Dendritic cell treated with granulocyte-macrophage colony-stimulating factor and Interleukin-4, amounts not matched to agents 40 ng/mL and 50 ng/mL, for 4 days (primary cell): ENCODE measurements around the gene MYO15A.

Experiments
- H3K27ac Mint-ChIP-seq: one replicate; pipeline ENCODE4 v1.8.0; 2022; ENCODE audit warnings: mild to moderate bottlenecking, mixed read lengths
- H3K27me3 Mint-ChIP-seq: one replicate; pipeline ENCODE4 v1.8.0; 2022; ENCODE audit warnings: mild to moderate bottlenecking, mixed read lengths
- H3K36me3 Mint-ChIP-seq: one replicate; pipeline ENCODE4 v1.8.0; 2022; ENCODE audit warnings: low read depth, mixed read lengths
- H3K4me1 Mint-ChIP-seq: one replicate; pipeline ENCODE4 v1.8.0; 2022; ENCODE audit warnings: low read depth, mixed read lengths
- H3K4me3 Mint-ChIP-seq: one replicate; pipeline ENCODE4 v1.8.0; 2022; ENCODE audit warnings: mild to moderate bottlenecking, moderate library complexity, mixed read lengths
- H3K9me3 Mint-ChIP-seq: one replicate; pipeline ENCODE4 v1.8.0; 2022; ENCODE audit warnings: mixed read lengths
- intact Hi-C: fragments of 100-400 bp; cut with micrococcal nuclease; formaldehyde crosslinking; loops from one replicate; pipeline ENCODE4 v1.15.0; 2022

Gene MYO15A

GRCh38 chr17:18182978-18183333, 74.4 kb downstream of the MYO15A start:
- Mint-ChIP-seq H3K36me3 (peaks cover 38% of the 10 kb centered on the region), H3K4me1 (peaks cover 63% of the 10 kb centered on the region)
- intact Hi-C loops = loop anchor here (1.0 to 2.0 kb wide), 2 partner anchors 25 to 74 kb away; no protein-coding TSS in a partner anchor

GRCh38 chr17:18183334-18184142, 75.0 kb downstream of the MYO15A start, which contains the start of gene ALKBH5:
ALKBH5 (plus strand) TSS chr17:18183828; CDS start chr17:18184244, 416 bp downstream.
- no peaks in the 10 kb centered on the region for H3K9me3 Mint-ChIP-seq
- peaks cover 44% of the 10 kb centered on the region for H3K36me3 Mint-ChIP-seq
- peaks cover 69% of the 10 kb centered on the region for H3K4me1 Mint-ChIP-seq
- H3K27ac Mint-ChIP-seq = peak within 1 kb of the TSS; percentile 98
- intact Hi-C loops = loop anchor here (1.0 to 2.0 kb wide), 2 partner anchors 25 to 73 kb away; no protein-coding TSS in a partner anchor
- no peaks in the 10 kb centered on the region for H3K27me3 Mint-ChIP-seq
- peak within 1 kb of the TSS; percentile 90 for H3K4me3 Mint-ChIP-seq

More at GRCh38 chr17:18182978-18183333, 74.4 kb downstream of the MYO15A start:
- H3K9me3 Mint-ChIP-seq = no peaks in the 10 kb centered on the region
- peak overlapping the region; percentile 90 for H3K4me3 Mint-ChIP-seq
- H3K27me3 Mint-ChIP-seq = no peaks in the 10 kb centered on the region
- H3K27ac Mint-ChIP-seq = peak overlapping the region; percentile 98

- H3K4me3 Mint-ChIP-seq = peak overlapping the region; percentile 90
- no peaks in the 10 kb centered on the region for H3K9me3 Mint-ChIP-seq
- peaks cover 53% of the 10 kb centered on the region for H3K36me3 Mint-ChIP-seq
- H3K4me1 Mint-ChIP-seq = peaks cover 74% of the 10 kb centered on the region
- no peaks in the 10 kb centered on the region for H3K27me3 Mint-ChIP-seq
- peak overlapping the region; percentile 98 for H3K27ac Mint-ChIP-seq
- intact Hi-C loops = loop anchor here (5.0 kb wide), 1 partner anchor 42 kb away; no protein-coding TSS in a partner anchor
Measured at GRCh38 chr17:18184143-18185031, 75.8 kb downstream of the MYO15A start.

- intact Hi-C loops = loop anchor here (5.0 kb wide), 1 partner anchor 43 kb away; no protein-coding TSS in a partner anchor
- Mint-ChIP-seq H3K27me3 (no peaks in the 10 kb centered on the region), H3K27ac (peak overlapping the region; percentile 98)
Measured at GRCh38 chr17:18185391-18185790, 76.8 kb downstream of the MYO15A start.

GRCh38 chr17:18185832-18186626, 77.5 kb downstream of the MYO15A start:
- Mint-ChIP-seq H3K9me3 (no peaks in the 10 kb centered on the region), H3K4me1 (peaks cover 85% of the 10 kb centered on the region), H3K27me3 (no peaks in the 10 kb centered on the region), H3K36me3 (peaks cover 69% of the 10 kb centered on the region), H3K27ac (peak overlapping the region; percentile 5), H3K4me3 (peak overlapping the region; percentile 90)
- intact Hi-C loops = loop anchor here (5.0 kb wide), 1 partner anchor 44 kb away; no protein-coding TSS in a partner anchor

More at GRCh38 chr17:18185391-18185790, 76.8 kb downstream of the MYO15A start:
- no peaks in the 10 kb centered on the region for H3K9me3 Mint-ChIP-seq
- H3K4me1 Mint-ChIP-seq = peaks cover 79% of the 10 kb centered on the region
- peak overlapping the region; percentile 90 for H3K4me3 Mint-ChIP-seq
- H3K36me3 Mint-ChIP-seq = peaks cover 63% of the 10 kb centered on the region

GRCh38 chr17:18186627-18186982, 78.0 kb downstream of the MYO15A start:
- Mint-ChIP-seq H3K36me3 (peaks cover 75% of the 10 kb centered on the region), H3K9me3 (no peaks in the 10 kb centered on the region), H3K4me1 (peaks cover 85% of the 10 kb centered on the region)

GRCh38 chr17:18187226-18187625, 78.7 kb downstream of the MYO15A start:
- peaks cover 81% of the 10 kb centered on the region for H3K36me3 Mint-ChIP-seq
- H3K9me3 Mint-ChIP-seq = no peaks in the 10 kb centered on the region
- peak overlapping the region; percentile 5 for H3K27ac Mint-ChIP-seq
- H3K27me3 Mint-ChIP-seq = no peaks in the 10 kb centered on the region
- intact Hi-C loops = loop anchor here (5.0 kb wide), 1 partner anchor 45 kb away; no protein-coding TSS in a partner anchor
- peaks cover 84% of the 10 kb centered on the region for H3K4me1 Mint-ChIP-seq
- H3K4me3 Mint-ChIP-seq = peak overlapping the region; percentile 90

More at GRCh38 chr17:18186627-18186982, 78.0 kb downstream of the MYO15A start:
- Mint-ChIP-seq H3K4me3 (peak overlapping the region; percentile 90), H3K27ac (peak overlapping the region; percentile 5), H3K27me3 (no peaks in the 10 kb centered on the region)
- intact Hi-C loops = loop anchor here (5.0 kb wide), 1 partner anchor 44 kb away; no protein-coding TSS in a partner anchor

GRCh38 chr17:18187821-18188761, 79.5 kb downstream of the MYO15A start:
- peak overlapping the region; percentile 90 for H3K4me3 Mint-ChIP-seq
- peak overlapping the region; percentile 65 for H3K27ac Mint-ChIP-seq
- no peaks in the 10 kb centered on the region for H3K27me3 Mint-ChIP-seq
- peaks cover 81% of the 10 kb centered on the region for H3K36me3 Mint-ChIP-seq
- intact Hi-C loops = loop anchor here (5.0 kb wide), 1 partner anchor 46 kb away; no protein-coding TSS in a partner anchor
- H3K4me1 Mint-ChIP-seq = peaks cover 76% of the 10 kb centered on the region
- no peaks in the 10 kb centered on the region for H3K9me3 Mint-ChIP-seq

GRCh38 chr17:18190628-18191235, 82.2 kb downstream of the MYO15A start:
- no peaks in the 10 kb centered on the region for H3K9me3 Mint-ChIP-seq
- peak overlapping the region; percentile 46 for H3K27ac Mint-ChIP-seq
- no peaks in the 10 kb centered on the region for H3K27me3 Mint-ChIP-seq
- peaks cover 88% of the 10 kb centered on the region for H3K36me3 Mint-ChIP-seq
- intact Hi-C loops = no loop called here
- no peak overlapping the region for H3K4me3 Mint-ChIP-seq
- H3K4me1 Mint-ChIP-seq = peaks cover 67% of the 10 kb centered on the region

GRCh38 chr17:18191236-18191667, 82.7 kb downstream of the MYO15A start:
- intact Hi-C loops = no loop called here
- Mint-ChIP-seq H3K36me3 (peaks cover 88% of the 10 kb centered on the region), H3K9me3 (no peaks in the 10 kb centered on the region), H3K4me3 (no peak overlapping the region), H3K4me1 (peaks cover 61% of the 10 kb centered on the region), H3K27ac (peak overlapping the region; percentile 46), H3K27me3 (no peaks in the 10 kb centered on the region)

GRCh38 chr17:18191967-18192366, 83.4 kb downstream of the MYO15A start:
- H3K4me3 Mint-ChIP-seq = no peak overlapping the region
- peaks cover 89% of the 10 kb centered on the region for H3K36me3 Mint-ChIP-seq
- H3K27ac Mint-ChIP-seq = no peak overlapping the region
- intact Hi-C loops = no loop called here
- no peaks in the 10 kb centered on the region for H3K27me3 Mint-ChIP-seq
- H3K4me1 Mint-ChIP-seq = peaks cover 54% of the 10 kb centered on the region
- H3K9me3 Mint-ChIP-seq = no peaks in the 10 kb centered on the region

GRCh38 chr17:18194394-18194793, 85.8 kb downstream of the MYO15A start:
- Mint-ChIP-seq H3K4me1 (peaks cover 46% of the 10 kb centered on the region), H3K9me3 (no peaks in the 10 kb centered on the region), H3K27ac (no peak overlapping the region), H3K27me3 (no peaks in the 10 kb centered on the region), H3K4me3 (no peak overlapping the region), H3K36me3 (peaks cover 89% of the 10 kb centered on the region)
- intact Hi-C loops = no loop called here
